HG03342 (cell line): ENCODE data around the gene TP63.
A peak's percentile ranks its signal among the peaks of the same experiment; 100 is the strongest.
"Not testable (repeated sequence)": the region's sequence is repeated elsewhere in the genome, so short reads cannot be mapped to it uniquely, and the experiment has no call there.

ENCODE experiments used
- ATAC-seq: cut with Tn5 transposase; IDR thresholded peaks from one replicate; pipeline ENCODE4 v1.9.1; 2021; ENCODE audit warnings: mild to moderate bottlenecking, moderate library complexity; ENCODE audit not compliant: unreplicated experiment

Gene TP63

DNA sequence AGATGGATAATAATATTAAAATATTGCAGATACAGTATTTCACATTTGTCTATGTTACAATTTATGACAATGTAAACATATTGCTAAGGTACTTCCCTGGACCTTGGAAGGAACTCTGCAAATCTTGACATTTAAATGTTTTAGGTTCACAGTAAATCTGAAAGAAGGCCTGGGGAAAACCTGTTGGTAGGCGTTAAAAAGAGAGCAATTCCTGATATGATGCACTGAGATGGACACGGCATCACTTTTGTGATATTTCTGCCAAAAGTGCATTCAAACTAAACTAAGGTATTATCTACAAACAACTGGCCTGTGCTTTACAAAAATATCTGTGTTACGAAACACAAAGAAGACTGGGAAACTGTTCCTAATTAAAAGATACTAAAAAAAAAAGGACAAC lies 6.1 kb upstream of the TP63 start:
- ATAC-seq, result no peak

DNA sequence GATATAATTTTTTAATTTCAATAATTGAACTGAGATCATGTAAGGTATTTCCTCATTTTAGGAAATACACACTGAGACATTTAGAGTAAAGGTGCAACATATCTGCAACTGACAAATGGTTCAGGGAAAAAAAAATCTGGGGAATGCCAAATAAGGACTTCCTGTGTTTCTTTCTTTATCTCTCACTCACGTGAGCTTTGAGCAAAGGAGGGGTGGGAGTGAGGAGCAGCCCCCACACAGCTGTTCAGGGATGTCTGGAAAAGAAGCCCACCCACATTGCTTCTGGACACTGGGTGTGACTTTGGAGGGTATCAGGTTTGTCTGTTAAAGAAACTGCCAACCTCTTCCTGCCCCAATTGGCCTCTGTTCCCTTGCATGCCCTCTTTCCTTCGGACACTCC lies 5.6 kb upstream of the TP63 start:
- no peak for ATAC-seq

DNA sequence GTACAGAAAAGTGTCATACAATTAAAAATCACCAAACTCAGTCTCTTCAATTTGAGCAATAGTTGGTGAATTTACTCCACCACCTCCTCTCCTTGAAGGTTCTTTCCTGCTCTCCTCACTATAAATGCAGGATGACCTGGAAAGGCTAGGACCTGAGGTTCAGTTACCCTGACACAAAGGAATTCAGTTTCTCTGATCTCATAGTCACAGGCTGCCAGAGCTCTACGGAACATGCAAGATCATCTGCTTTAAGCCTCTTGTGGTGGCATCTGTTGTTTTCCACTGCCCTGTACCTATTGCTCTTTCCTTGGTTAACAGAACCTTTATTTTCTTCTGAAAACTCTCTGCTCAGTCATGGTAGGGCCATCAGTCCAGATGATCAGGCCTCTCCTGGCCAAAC lies 4.9 kb upstream of the TP63 start:
- ATAC-seq, result no peak

DNA sequence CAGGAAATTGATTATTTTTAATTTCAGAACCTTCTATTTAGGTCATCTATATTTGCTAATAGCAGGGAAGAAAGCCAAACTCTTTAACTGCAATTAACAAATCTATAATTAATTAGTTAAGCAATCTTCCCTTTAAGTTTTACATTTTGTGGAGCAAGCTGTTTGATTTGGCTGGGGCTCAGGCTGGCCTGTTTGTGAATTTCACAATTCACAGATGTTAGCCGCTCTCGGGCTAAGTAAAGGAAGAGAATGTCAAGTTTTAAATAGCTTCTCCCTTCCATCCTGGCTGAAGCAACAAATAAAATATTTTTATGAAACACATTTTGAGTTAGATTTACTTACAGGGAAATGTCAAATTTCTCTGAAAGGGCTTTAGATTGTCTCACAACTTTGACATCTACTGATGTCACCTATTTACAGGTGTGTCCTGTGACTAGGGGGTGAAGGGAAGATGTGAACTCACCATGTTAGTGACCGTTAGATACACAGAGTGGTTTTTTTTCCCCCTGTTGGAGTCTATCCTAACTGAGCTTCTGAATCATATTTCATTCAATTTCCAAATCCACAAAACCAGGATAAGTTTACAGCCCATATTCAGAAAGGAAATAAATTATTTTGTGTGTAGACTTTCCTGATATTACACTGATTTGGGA lies 1.3 kb upstream of the TP63 start:
- ATAC-seq, result no peak

DNA sequence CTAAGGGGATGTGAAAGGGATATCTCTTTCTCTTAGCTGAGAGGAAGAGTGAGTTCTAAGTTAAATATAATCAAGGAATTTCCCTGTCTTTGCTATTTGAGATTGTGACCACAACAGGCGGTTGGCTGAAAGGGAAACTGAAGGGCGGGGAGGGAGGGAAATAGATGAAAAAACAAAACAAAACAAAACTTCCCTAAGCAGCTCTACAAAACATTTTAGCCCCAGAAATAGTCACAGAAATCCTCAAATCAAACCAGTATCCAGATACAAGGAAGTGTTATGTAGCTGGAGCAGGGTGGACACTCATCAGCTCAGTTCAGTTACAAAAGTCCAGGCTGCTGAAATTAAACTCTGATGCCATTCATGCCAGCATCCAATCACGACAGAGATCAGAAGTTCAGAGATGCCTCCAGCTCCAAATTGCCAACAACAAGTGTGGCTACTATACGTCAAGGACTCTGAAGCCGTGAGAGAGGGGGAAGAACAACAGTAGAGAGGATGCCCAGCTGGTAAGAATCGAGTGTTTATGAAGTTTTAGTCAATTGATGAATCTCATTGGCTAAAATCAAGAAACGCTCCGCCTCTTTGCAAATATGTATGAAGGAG lies 319 bp upstream of the TP63 start:
- peak; percentile 70 for ATAC-seq

DNA sequence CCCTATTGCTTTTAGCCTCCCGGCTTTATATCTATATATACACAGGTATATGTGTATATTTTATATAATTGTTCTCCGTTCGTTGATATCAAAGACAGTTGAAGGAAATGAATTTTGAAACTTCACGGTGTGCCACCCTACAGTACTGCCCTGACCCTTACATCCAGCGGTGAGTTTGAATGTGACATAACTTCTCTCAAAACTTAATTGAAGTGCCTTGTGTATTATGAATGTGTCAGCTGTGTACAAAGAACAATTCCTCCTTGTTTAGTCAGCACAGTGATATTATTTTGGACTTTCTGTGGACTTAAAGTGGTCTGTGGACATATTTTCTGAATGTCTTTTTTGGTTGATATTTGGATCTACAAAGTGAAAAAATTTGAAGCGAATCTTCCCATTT lies 220 bp downstream of the TP63 start:
- ATAC-seq, result peak; percentile 6

DNA sequence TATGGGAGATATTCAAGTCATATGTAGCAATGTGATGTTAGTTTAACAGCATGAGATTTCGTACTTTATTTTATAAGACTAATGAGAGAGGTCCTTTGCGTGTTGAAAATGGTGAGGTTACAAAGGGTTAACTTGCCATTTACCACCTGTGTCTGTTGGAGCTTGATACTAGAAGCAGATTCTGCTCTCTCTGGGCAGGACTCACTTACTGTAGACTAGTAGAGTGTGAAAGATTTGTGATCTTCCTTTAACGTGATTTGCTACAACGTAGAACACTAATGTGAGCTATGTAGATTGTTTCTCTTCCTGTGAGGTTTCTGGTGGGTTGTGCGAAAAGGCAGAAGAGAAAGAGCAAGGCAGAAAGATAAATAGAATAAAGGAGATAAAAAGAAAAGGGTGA lies 1.1 kb downstream of the TP63 start:
- ATAC-seq, result no peak

DNA sequence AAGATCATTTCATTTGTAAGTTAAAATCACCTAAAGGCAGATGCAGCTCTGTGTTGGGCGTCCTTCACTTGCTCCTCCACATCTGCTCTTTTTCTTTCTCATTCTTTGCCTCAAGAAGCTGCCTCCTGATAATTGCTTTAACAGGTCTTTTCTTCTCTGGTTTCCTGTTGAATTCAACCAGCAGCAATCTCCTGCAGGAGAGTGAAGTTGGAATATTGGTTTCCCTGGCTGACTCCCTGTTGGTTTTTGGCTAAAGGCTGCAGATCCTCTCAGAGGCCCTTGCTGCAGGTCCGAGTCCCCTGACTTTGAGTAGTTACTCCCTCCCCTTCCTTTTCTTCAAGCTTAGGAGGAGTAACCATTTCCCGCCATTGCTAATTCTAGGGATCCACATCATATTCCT lies 4.2 kb downstream of the TP63 start:
- no peak for ATAC-seq

DNA sequence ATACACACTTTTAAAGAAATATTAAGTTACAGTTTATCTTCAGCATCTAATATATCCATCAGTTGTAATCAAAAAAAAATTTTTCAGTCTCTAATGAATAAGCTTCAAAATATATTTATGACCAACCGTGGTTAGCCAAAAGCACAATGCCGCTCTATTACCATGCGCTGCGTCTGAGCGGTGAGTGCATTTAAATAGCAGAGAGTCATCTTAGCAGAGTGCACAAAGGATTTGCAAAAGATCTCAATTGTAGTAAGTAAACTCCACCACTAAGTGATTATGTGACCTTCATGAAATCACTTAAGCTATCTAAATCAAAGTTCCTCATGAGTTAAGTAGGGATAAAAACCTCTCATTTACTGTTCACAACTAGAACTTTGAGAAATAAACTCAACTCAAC lies 4.9 kb downstream of the TP63 start:
- ATAC-seq, result no peak

DNA sequence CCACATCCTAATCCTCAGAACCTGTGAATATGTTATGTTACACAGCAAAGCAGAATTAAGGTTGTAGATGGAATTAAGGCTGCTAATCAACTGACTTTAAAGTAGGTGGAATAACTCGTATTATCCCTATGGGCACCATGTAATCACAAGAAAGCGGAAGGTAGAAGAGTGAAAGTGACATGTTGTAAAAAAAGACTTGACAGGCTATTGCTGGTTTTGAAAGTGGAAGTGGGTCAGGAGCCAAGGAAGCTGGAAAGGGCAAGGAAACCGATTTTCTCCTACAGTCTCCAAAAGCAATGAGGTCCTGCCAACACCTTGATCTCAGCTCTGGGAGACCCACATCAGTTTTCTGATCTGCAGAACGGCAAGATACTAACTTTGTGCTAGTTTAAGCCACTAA lies 6.6 kb downstream of the TP63 start:
- ATAC-seq, result no peak

DNA sequence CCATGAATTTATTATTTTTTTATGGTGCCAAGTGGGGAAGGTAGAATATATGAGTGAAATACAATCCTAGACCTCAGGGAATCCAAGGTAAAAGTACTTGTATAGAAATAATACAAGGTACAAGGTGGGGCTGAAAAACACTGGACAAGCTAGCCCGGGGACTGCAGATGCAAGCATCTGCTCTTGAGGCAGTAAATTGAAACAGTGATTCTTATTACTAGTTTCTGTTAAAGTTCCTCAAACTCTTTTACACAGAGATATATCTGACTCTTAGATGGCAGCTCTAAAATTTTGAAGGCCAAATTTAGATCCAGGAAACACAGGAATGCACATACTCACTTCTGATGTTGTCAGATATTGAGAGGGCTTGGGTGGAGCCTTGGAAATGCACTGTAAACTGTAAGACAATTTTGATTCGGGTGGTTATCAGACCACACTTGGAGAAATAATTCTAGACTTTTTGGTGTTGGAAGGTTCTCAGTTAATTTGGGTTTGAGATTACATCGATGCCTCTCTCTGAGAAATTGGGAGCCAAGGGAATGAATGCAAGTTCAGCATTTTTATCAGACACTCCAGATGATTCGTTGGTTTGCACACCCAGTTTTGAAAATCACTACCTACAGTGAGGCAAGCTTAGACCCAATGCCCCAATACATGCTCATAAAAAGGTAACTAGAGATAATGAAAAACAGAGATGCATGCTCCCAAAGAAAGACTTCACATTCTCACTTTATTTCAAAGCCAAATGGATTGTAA lies 7.3 kb downstream of the TP63 start:
- ATAC-seq, result no peak

DNA sequence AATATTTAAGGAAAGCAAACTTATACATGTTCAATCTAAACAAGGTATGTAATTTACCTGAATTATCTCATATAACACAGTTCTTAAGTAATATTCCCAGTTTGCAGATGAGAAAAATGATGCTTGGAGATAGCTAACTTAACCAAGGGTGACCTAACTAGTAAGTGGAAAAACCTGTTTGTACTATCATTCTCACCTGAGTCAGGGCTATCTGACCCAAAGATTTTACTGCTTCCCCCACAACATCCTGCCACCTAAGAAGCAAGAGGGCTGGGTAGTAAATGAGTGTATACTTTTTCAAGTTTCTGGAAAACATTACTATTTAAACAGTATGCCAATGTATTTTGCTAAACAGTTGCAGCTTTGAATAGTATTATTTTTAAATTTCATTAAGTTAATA lies 10.6 kb downstream of the TP63 start:
- ATAC-seq, result no peak

DNA sequence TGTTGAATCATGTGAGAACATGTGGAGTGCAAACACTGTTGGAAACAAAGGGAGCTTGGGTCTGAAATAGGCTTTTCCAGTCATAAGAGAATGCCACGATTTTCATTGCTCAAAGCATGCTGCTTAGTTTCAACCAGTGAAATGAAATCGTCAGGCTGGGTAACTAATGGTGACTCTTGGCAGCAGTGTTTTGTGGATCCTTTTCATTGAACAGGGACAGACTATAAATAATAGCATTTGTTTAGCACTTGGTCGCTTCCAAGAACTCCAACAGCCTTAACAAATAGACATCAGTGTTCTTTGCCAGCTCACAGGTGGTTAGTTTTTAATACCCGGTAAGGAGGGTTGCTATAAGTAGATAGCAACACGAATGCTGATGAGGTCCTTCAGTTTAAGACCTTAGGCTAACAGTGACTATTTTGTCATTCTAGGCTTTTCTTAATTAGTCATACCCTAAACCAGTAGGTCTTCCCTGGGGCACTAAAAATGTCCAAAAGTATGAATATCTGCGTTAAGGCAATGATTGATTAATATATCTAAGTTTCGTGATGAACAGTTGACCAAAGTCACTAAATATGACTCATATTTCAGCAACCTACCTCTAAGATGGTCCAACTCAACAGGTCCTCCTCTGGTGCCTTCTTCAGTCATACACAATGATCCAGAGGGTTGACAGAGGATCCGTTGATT lies 15.8 kb downstream of the TP63 start:
- ATAC-seq, result no peak

DNA sequence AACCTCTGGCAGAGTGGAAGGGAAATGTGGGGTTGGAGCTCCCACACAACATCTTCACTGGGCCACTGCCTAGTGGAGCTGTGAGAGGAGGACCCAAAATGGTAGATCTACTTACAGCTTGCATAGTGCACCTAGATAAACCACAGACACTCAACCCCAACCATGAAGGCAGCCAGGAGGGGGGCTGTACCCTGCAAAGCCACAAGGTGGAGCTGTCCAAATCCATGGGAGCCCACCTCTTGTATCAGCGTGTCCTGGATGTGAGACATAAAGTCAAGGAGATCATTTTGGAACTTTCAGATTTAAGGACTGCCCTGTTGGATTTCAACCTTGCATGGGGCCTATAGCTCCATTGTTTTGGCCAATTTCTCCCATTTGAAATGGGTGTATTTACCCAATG lies 20.9 kb downstream of the TP63 start:
- ATAC-seq, result no peak

DNA sequence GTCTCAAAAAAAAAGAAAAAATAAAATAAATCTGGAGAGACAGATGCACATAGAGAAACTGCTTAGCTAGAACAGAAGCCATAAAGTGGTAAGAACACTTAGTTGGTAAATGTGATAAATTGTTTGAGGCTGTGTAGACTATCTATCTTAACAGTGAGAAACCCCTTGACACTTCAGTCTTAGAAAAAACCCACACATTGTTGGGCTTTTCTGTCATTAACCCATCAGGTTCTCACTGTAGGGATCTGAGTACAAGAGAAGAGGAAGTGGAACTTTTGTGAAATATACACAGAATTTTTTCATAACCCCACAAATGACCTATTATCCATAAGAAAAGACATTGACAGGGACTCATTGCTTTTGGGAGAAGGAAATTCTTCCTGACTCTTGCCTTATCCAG lies 24.4 kb downstream of the TP63 start:
- ATAC-seq, result no peak

DNA sequence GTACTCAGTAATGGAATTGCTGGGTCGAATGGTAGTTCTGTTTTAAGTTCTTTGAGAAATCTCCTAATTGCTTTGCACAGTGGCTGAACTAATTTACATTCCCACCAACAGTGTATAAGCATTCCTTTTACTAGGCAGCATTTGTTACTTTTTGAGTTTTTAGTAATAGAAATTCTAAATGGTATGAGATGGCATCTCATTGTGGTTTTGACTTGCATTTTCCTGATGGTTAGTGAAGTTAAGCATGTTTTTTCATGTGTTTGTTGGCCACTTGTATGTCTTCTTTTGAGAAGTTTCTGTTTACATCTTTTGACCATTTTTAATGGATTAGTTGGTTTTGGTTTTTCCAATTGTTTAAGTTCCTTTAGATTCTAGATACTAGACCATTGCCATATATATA lies 28.4 kb downstream of the TP63 start:
- ATAC-seq, result no peak

DNA sequence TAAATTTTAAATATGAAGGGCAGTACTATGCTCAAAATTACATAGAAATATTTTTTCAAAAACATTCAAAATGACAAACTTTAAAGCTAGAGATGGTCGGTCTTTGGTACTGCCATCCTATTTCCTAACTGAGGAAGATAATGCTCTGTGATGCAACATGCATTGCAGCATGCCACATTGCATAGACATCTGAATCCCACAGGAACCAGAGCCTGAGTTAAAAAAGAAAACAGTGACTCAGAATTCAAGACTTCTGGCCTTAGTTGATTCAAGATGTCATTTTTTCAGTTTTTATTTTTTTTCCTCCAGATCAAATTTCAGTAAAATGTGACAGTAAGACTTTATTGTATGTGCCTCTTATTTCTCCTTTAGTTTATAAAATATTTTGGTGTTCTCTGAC lies 33.1 kb downstream of the TP63 start:
- ATAC-seq, result no peak

DNA sequence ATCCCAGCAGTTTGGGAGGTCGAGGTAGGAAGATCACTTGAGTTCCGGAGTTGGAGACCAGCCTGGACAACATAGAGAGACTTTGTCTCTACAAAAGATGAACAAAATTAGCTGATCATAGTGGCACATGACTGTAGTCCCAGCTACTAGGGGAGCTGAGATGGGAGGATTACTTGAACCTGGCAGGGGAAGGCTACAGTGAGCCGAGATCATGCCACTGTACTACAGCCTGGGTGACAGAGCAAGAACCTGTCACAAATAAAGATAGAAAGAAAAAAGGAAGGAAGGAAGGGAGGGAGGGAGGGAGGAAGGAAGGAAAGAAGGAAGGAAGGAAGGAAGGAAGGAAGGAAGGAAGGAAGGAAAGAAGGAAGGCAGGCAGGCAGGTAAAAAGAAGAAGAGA lies 41.2 kb downstream of the TP63 start:
- ATAC-seq, result not testable (repeated sequence)

DNA sequence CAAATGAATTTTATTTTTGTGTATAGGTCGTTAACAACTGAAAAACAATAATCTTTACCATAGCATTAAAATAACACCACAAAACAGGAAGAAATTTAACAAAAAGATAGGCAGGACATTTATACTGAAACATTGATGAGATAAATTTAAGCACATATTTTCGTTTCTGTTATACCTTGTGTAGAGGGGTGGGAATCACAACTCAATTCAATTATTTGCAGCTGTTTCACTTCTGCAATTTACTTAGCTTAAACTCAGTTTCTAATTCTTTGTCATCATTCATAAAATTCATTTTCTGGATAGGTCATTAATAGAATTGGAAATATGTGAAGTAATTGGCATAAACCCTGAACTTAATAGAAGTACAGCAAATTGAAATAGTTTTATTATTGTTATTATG lies 42.3 kb downstream of the TP63 start:
- ATAC-seq, result peak; percentile 59

DNA sequence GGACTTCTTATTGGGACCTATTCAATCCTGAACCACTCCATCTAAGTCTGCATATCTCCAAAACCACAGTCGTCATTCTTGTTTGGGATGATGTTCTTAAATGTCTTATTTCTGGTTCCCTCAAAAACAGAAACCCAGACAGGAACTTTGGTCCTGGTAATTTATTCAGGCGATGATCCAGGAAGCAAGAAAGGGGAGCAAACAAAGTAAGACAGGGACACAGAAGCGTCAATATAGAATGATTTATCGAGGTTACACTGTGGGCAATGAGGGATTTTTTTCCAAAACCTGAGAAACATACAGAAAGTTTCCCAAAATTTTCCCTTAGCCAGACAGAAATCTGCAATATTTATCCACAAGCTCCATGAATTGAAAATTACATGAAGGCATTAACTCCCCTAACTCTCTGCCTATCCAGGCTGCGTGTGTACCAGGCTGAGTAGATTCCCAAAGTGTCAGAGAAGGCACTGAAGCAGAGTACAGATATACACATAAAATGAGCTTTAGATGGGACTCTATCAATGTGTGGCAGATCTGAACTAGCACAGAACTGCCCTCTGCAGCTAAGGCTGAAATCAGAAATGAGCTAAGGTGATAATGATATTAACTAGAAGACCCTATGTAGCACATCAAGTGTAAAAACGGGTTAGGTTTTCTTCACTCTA lies 43.2 kb downstream of the TP63 start:
- ATAC-seq, result no peak

DNA sequence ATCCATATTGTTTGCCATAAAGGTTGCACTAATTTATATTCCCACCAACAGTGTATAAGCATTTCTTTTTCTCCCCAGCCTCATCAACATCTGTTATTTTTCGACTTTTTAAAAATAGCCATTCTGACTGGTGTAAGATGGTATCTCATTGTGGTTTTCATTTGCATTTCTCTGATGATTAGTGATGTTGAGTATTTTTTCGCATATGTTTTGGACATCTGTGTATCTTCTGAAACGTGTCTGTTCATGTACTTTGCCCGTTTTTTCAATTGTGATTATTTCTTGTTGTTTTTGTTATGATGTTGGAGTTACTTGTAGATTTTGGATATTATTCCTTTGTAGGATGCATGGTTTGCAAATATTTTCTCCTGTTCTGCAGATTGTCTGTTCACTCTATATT lies 46.5 kb downstream of the TP63 start:
- ATAC-seq, result peak; percentile 41
